H1 (cell line): ENCODE results near the gene KSR2. TPM values are rescaled to one million over a fixed set of nuclear protein-coding genes. Genes with fewer than 3 reads are reported as not detected.

Source experiments
- CTCF ChIA-PET: fragments of 300-600 bp; sonication (Branson Sonifier 250); formaldehyde crosslinking; loops from one replicate; lab custom pipeline; 2021; ENCODE audit not compliant: partially characterized antibody; lab: Charles Lee
- POLR2A ChIA-PET: fragments of 300-600 bp; sonication (Branson Sonifier 250); formaldehyde crosslinking; loops from one replicate; lab custom pipeline; 2021; ENCODE audit warnings: inconsistent platforms; ENCODE audit not compliant: partially characterized antibody; lab: Charles Lee
- DNase-seq, 2 experiments: peaks; one replicate each; pipeline versions ENCODE4 v3.0.0 to v3.0.0-alpha.2; 2010 to 2022; ENCODE audit warnings: low spot score in 2 of 2, low read depth in 1 of 2, mixed read lengths in 1 of 2
- FAIRE-seq: peaks from 2 replicates; lab custom pipeline; 2011; peaks lifted over from hg19 to GRCh38; lab: Jason Lieb, UNC
- H2AFZ ChIP-seq: 2 replicates; pipeline ENCODE4 v1.8.1; 2012; ENCODE audit warnings: low read length, inconsistent platforms
- H2AK5ac ChIP-seq: 2 replicates; pipeline ENCODE4 v1.6.1; 2013; ENCODE audit warnings: low read depth, low read length
- H2BK120ac ChIP-seq: replicated peaks from 2 replicates; pipeline ENCODE3; 2013; ENCODE audit warnings: low read depth, low read length, inconsistent platforms
- H2BK12ac ChIP-seq: 2 replicates; pipeline ENCODE4 v1.6.1; 2013; ENCODE audit warnings: low read depth, low read length
- H2BK15ac ChIP-seq: 2 replicates; pipeline ENCODE4 v1.6.1; 2013; ENCODE audit warnings: low read length
- H2BK20ac ChIP-seq: 2 replicates; pipeline ENCODE4 v1.6.1; 2013; ENCODE audit warnings: low read length
- H2BK5ac ChIP-seq: 2 replicates; pipeline ENCODE4 v1.6.1; 2013; ENCODE audit warnings: low read depth, low read length
- H3K14ac ChIP-seq: 2 replicates; pipeline ENCODE4 v1.6.1; 2013; ENCODE audit warnings: inconsistent platforms; ENCODE audit not compliant: insufficient read length
- H3K18ac ChIP-seq: 2 replicates; pipeline ENCODE4 v1.6.1; 2013; ENCODE audit warnings: low read length; ENCODE audit errors: extremely low read depth
- H3K23ac ChIP-seq: 2 replicates; pipeline ENCODE4 v1.6.1; 2013; ENCODE audit warnings: inconsistent platforms; ENCODE audit not compliant: insufficient read length
- H3K23me2 ChIP-seq: 2 replicates; pipeline ENCODE4 v1.6.1; 2013; ENCODE audit warnings: low read depth, low read length
- H3K27ac ChIP-seq: 2 replicates; pipeline ENCODE4 v1.6.1; 2011; ENCODE audit warnings: low read depth, low read length, inconsistent platforms
- H3K27me3 ChIP-seq, 4 experiments: replicated peaks in 1 of 4; 1 replicate in 1 of 4; 2 replicates in 3 of 4; pipeline versions ENCODE4 v1.6.1 to v1.8.1; 2011 to 2013; ENCODE audit warnings: low read length in 3 of 4, mild to moderate bottlenecking in 3 of 4, inconsistent platforms in 2 of 4, mixed read lengths in 2 of 4, moderate library complexity in 1 of 4; ENCODE audit not compliant: control insufficient read depth in 3 of 4, insufficient read depth in 3 of 4; ENCODE audit errors: extremely low read depth in 1 of 4
- H3K36me3 ChIP-seq, 4 experiments: 2 replicates each; pipeline versions ENCODE4 v1.6.1 to v1.8.1; 2011 to 2013; ENCODE audit warnings: mild to moderate bottlenecking in 4 of 4, low read length in 3 of 4, moderate library complexity in 2 of 4, control low read depth in 1 of 4, inconsistent platforms in 1 of 4; ENCODE audit not compliant: insufficient read depth in 4 of 4, control insufficient read depth in 2 of 4
- H3K4ac ChIP-seq: replicated peaks from 2 replicates; pipeline ENCODE3; 2013; ENCODE audit warnings: low read length, low read depth, mixed read lengths, inconsistent platforms; ENCODE audit not compliant: insufficient read length
- H3K4me1 ChIP-seq, 4 experiments: replicated peaks in 1 of 4; 1 replicate in 1 of 4; 2 replicates in 3 of 4; pipeline versions ENCODE4 v1.6.1 to v1.8.1; 2011 to 2013; ENCODE audit warnings: low read length in 3 of 4, inconsistent platforms in 2 of 4, mixed read lengths in 1 of 4; ENCODE audit not compliant: insufficient read depth in 4 of 4, control insufficient read depth in 3 of 4
- H3K4me2 ChIP-seq, 2 experiments: 2 replicates each; pipeline versions ENCODE4 v1.6.1 to v1.8.1; 2011 to 2013; ENCODE audit warnings: low read depth in 2 of 2, low read length in 2 of 2, control low read depth in 1 of 2, inconsistent platforms in 1 of 2, mild to moderate bottlenecking in 1 of 2; ENCODE audit not compliant: insufficient read depth in 1 of 2
- H3K4me3 ChIP-seq, 4 experiments: fragments of 200-600, 300-600 bp in 1 of 4; sonication (generic), shearing (Covaris generic), sonication (Bioruptor Twin) in 1 of 4; 2 replicates each; pipeline versions ENCODE4 v1.5.1 to v1.8.1; 2011 to 2016; ENCODE audit warnings: low read length in 4 of 4, low read depth in 3 of 4, control low read depth in 2 of 4, inconsistent platforms in 2 of 4, mild to moderate bottlenecking in 2 of 4, mixed read lengths in 1 of 4, moderate library complexity in 1 of 4; ENCODE audit not compliant: insufficient read depth in 2 of 4; ENCODE audit errors: extremely low read depth in 1 of 4
- H3K56ac ChIP-seq: replicated peaks from 2 replicates; pipeline ENCODE3; 2013; ENCODE audit warnings: low read depth, mild to moderate bottlenecking, mixed read lengths, low read length, inconsistent platforms; ENCODE audit not compliant: insufficient read length
- H3K79me1 ChIP-seq: 2 replicates; pipeline ENCODE4 v1.6.1; 2013; ENCODE audit warnings: low read depth, low read length, control low read depth
- H3K79me2 ChIP-seq, 2 experiments: 2 replicates each; pipeline versions ENCODE4 v1.6.1 to v1.8.1; 2012 to 2013; ENCODE audit warnings: low read length in 2 of 2, mild to moderate bottlenecking in 2 of 2, inconsistent platforms in 1 of 2; ENCODE audit not compliant: insufficient read depth in 2 of 2, control insufficient read depth in 1 of 2
- H3K9ac ChIP-seq, 4 experiments: replicated peaks in 1 of 4; 1 replicate in 1 of 4; 2 replicates in 3 of 4; pipeline versions ENCODE4 v1.6.1 to v1.8.1; 2011 to 2013; ENCODE audit warnings: low read depth in 3 of 4, low read length in 3 of 4, control low read depth in 2 of 4, mild to moderate bottlenecking in 2 of 4, moderate library complexity in 2 of 4, inconsistent platforms in 1 of 4; ENCODE audit errors: extremely low read depth in 1 of 4
- H3K9me3 ChIP-seq, 2 experiments: 2 replicates each; pipeline versions ENCODE4 v1.6.1 to v1.8.1; 2012 to 2013; ENCODE audit warnings: mild to moderate bottlenecking in 2 of 2, moderate library complexity in 2 of 2, control low read depth in 1 of 2, inconsistent platforms in 1 of 2, low read depth in 1 of 2, low read length in 1 of 2, mixed read lengths in 1 of 2; ENCODE audit not compliant: insufficient read depth in 2 of 2
- H4K20me1 ChIP-seq, 2 experiments: replicated peaks in 1 of 2; 2 replicates each; pipeline versions ENCODE3 to v1.8.1; 2011 to 2013; ENCODE audit warnings: inconsistent platforms in 2 of 2, low read length in 2 of 2, mild to moderate bottlenecking in 1 of 2; ENCODE audit not compliant: insufficient read depth in 2 of 2, control insufficient read depth in 1 of 2
- H4K5ac ChIP-seq: 2 replicates; pipeline ENCODE4 v1.6.1; 2013; ENCODE audit warnings: low read length, low read depth, mixed read lengths, inconsistent platforms; ENCODE audit not compliant: insufficient read length
- H4K8ac ChIP-seq: 2 replicates; pipeline ENCODE4 v1.8.0; 2013; ENCODE audit warnings: mild to moderate bottlenecking, moderate library complexity, low read length, inconsistent platforms; ENCODE audit not compliant: insufficient read depth; ENCODE audit errors: extremely low read depth
- H4K91ac ChIP-seq: replicated peaks from 2 replicates; pipeline ENCODE3; 2013; ENCODE audit warnings: low read length, mixed read lengths, inconsistent platforms; ENCODE audit not compliant: insufficient read length
- NANOG ChIP-seq: IDR thresholded peaks from 2 replicates; pipeline ENCODE4 v1.6.1; 2011; ENCODE audit warnings: low read length, low read depth, mild to moderate bottlenecking, inconsistent platforms; ENCODE audit not compliant: insufficient read depth, poor library complexity, severe bottlenecking
- SRF ChIP-seq: IDR thresholded peaks from 2 replicates; pipeline ENCODE4 v1.6.1; 2011; ENCODE audit warnings: mild to moderate bottlenecking, low read depth, low read length, moderate library complexity
- WGBS, 2 experiments: shearing (Covaris generic) in 1 of 2; methylation state at CpG; one replicate each; pipeline versions ENCODE4 v1.1.6 to v1.1.7; 2013 to 2015; ENCODE audit warnings: low lambda C conversion rate in 2 of 2, mixed read lengths in 2 of 2, inconsistent platforms in 1 of 2, low coverage in 1 of 2, missing lambda C conversion rate in 1 of 2; ENCODE audit not compliant: insufficient replicate concordance in 2 of 2, insufficient coverage in 1 of 2, insufficient read length in 1 of 2; ENCODE audit errors: extremely low coverage in 1 of 2, missing lambda C conversion rate in 1 of 2; 5-methylcytosine and 5-hydroxymethylcytosine counted together
- polyA plus RNA-seq, 7 experiments: library from polyadenylated mRNA; depleted of rRNA in 3 of 7; stranded (reverse) in 5 of 7; unstranded in 2 of 7; fragments of >200 nt in 5 of 7; fragments of 200-250 nt in 2 of 7; gene quantifications; 1 replicate in 5 of 7; 2 replicates in 1 of 7; 4 replicates in 1 of 7; pipeline versions ENCODE4 v1.2.1 to v1.2.3, GENCODE V29; 2011 to 2013; ENCODE audit warnings: missing spikeins in 2 of 7, mixed read lengths in 2 of 7
- total RNA-seq: library from RNA; stranded (reverse); fragmentation: NEBNext Ultra II Directional; extraction: Animal tissue kit (Norgen Biotek cat#: 25700); gene quantifications from 2 replicates; pipeline ENCODE4 v1.2.1, GENCODE V29; 2021

Gene KSR2
- total and polyA plus RNA-seq, 2 of the 8 experiments (the other 6 are each of a cell fraction or from before 2014, with no cell fraction given), result 0.74 to 2.2 TPM

DNA sequence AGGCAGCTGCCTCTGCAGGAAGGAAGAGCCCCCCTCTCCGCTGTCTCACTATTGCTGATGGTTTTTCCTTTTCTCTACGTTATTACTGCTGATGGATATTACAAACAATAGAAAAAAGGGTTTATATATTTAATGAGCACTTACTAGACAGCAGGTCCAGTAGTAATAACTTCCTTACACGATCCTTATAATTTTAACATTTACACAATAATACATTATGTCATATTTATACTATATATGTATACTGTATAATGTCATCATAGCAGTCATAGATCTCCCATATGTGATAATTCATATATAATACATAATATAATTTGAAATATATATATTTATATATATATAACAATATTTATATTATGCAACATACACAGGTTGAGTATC lies 92.4 kb downstream of the KSR2 start:
- no peaks in the 10 kb centered on the region for H3K36me3 ChIP-seq
- no peak overlapping the region for H4K5ac ChIP-seq
- H3K4ac ChIP-seq, result no peak overlapping the region
- no peaks in the 10 kb centered on the region for H3K9me3 ChIP-seq
- no peak overlapping the region for H3K56ac ChIP-seq
- no peak overlapping the region for H4K91ac ChIP-seq
- no peak overlapping the region for H3K14ac ChIP-seq
- ChIA-PET CTCF (interaction anchor here (1.2 to 2.9 kb wide), 8 partner anchors 14 to 295 kb away, joined by 4 to 16 read pairs (median 8); partner anchors contain the start of gene RFC5), POLR2A (interaction anchor here (0.8 to 2.4 kb wide), 7 partner anchors 15 to 185 kb away, joined by 3 to 8 read pairs (median 4); partner anchors contain the start of genes RFC5 and WSB2)
- H3K4me2 ChIP-seq, result peak overlapping the region; percentile 60 to 66
- peak overlapping the region in 2 of 4 experiments; percentile 20 to 42; a peak in 4 of 8 replicates for H3K4me3 ChIP-seq
- peaks cover 2 to 9% (median 4%) of the 10 kb centered on the region in 4 experiments; a peak in 6 of 7 replicates for H3K4me1 ChIP-seq
- no peak overlapping the region for H4K8ac ChIP-seq
- TF ChIP-seq SRF (no peak), NANOG (no peak)
- no peaks in the 10 kb centered on the region for H3K79me1 ChIP-seq
- H3K79me2 ChIP-seq, result no peaks in the 10 kb centered on the region
- H4K20me1 ChIP-seq, result peaks cover 0 to 6% of the 10 kb centered on the region in 2 experiments
- H3K18ac ChIP-seq, result no peak overlapping the region
- DNase-seq, result no peak
- H2BK120ac ChIP-seq, result no peak overlapping the region
- FAIRE-seq, result no peak
- H2BK20ac ChIP-seq, result no peak overlapping the region
- no peak overlapping the region for H2AFZ ChIP-seq
- H3K9ac ChIP-seq, result no peak overlapping the region
- no peak overlapping the region for H2AK5ac ChIP-seq
- no peak overlapping the region for H2BK5ac ChIP-seq
- no peak overlapping the region for H2BK12ac ChIP-seq
- peaks cover 5% of the 10 kb centered on the region; the same call in 1 of the 2 replicates for H3K23me2 ChIP-seq
- H3K27me3 ChIP-seq, result peaks cover 0 to 3% (median 0%) of the 10 kb centered on the region in 4 experiments; a peak in 2 of 7 replicates
- no peak overlapping the region for H3K27ac ChIP-seq
- no peak overlapping the region for H2BK15ac ChIP-seq
- 42% methylated on average over 3 of the region's 3 CpGs; no CpG with 5 or more reads in 1 of the 2 experiments for WGBS, 2 experiments
- H3K23ac ChIP-seq, result no peak overlapping the region
